D721Med (cell line): ENCODE data around the gene SMIM36.
"Not testable (repeated sequence)": the region's sequence is repeated elsewhere in the genome, so short reads cannot be mapped to it uniquely, and the experiment has no call there.

Experiments
- DNase-seq: peaks from one replicate; pipeline ENCODE4 v3.0.0; 2011; ENCODE audit warnings: low spot score; ENCODE audit not compliant: insufficient read length
- FAIRE-seq: peaks from 2 replicates; lab custom pipeline; 2011; peaks lifted over from hg19 to GRCh38; lab: Jason Lieb, UNC
- CTCF ChIP-seq: IDR thresholded peaks from 2 replicates; pipeline ENCODE4 v1.5.1; 2012; ENCODE audit warnings: mild to moderate bottlenecking, control low read depth; ENCODE audit not compliant: insufficient read depth; ENCODE audit errors: missing control alignments

SMIM36 gene

GRCh38 chr17:55524440-55525220 is 13.4 kb upstream of the SMIM36 start:
- TF ChIP-seq CTCF, result no peak
- no peak for FAIRE-seq
- DNase-seq, result no peak

- not testable (repeated sequence) for DNase-seq, FAIRE-seq
Measured at GRCh38 chr17:55523032-55523431, 11.8 kb upstream of the SMIM36 start.

- no peak for FAIRE-seq
- no peak for TF ChIP-seq CTCF
- no peak for DNase-seq
Measured at GRCh38 chr17:55521186-55521585, 9.9 kb upstream of the SMIM36 start.

GRCh38 chr17:55520402-55520801 is 9.2 kb upstream of the SMIM36 start:
- FAIRE-seq (no peak), DNase-seq (no peak)
- no peak for TF ChIP-seq CTCF

GRCh38 chr17:55518510-55518909 is 7.3 kb upstream of the SMIM36 start:
- no peak for DNase-seq
- TF ChIP-seq CTCF, result no peak
- no peak for FAIRE-seq

- FAIRE-seq (no peak), DNase-seq (no peak)
- TF ChIP-seq CTCF, result peak; percentile 99
Measured at GRCh38 chr17:55513885-55514590, 2.8 kb upstream of the SMIM36 start.

- not testable (repeated sequence) for DNase-seq, FAIRE-seq
Measured at GRCh38 chr17:55507669-55508068, 3.6 kb downstream of the SMIM36 start.

GRCh38 chr17:55501626-55502025 is 9.6 kb downstream of the SMIM36 start:
- not testable (repeated sequence) for FAIRE-seq, DNase-seq
